IMR-90 (cell line): ENCODE measurements around the gene TUBA3D. TPM values are rescaled to one million over a fixed set of nuclear protein-coding genes. Genes with fewer than 3 reads are reported as not detected.
"Not testable (repeated sequence)": the region's sequence is repeated elsewhere in the genome, so short reads cannot be mapped to it uniquely, and the experiment has no call there.

Experiments
- ATAC-seq: fragments of 200-7000 bp; cut with Tn5 transposase; 2 replicates; pipeline ENCODE4 v1.9.1; 2020; ENCODE audit warnings: low read depth, mild to moderate bottlenecking, moderate library complexity
- BruUV-seq: library from RNA; stranded (reverse); fragments of 400-500 nt; replicated peaks from 2 replicates; lab custom pipeline; 2021; lab: Mats Ljungman, UMichigan
- CTCF ChIA-PET: fragments of 300-600 bp; formaldehyde crosslinking; extraction: SDS; loops from one replicate; lab custom pipeline; 2021; ENCODE audit warnings: antibody characterized with exemption; lab: Yijun Ruan, JAX
- POLR2A ChIA-PET: fragments of 300-600 bp; sonication (Branson Sonifier 250); formaldehyde crosslinking; loops from one replicate; lab custom pipeline; 2022; ENCODE audit warnings: antibody characterized with exemption; ENCODE audit not compliant: unreplicated experiment; lab: Charles Lee
- DNase-seq: peaks from one replicate; pipeline ENCODE4 v3.0.0; 2013
- H2AFZ ChIP-seq: replicated peaks from 2 replicates; pipeline ENCODE3; 2013; ENCODE audit warnings: low read length, mild to moderate bottlenecking; ENCODE audit not compliant: poor library complexity
- H2AK5ac ChIP-seq: 2 replicates; pipeline ENCODE4 v1.6.1; 2013; ENCODE audit warnings: low read depth, low read length, inconsistent platforms
- H2AK9ac ChIP-seq: replicated peaks from 2 replicates; pipeline ENCODE3; 2013; ENCODE audit warnings: mild to moderate bottlenecking, low read depth, low read length, moderate library complexity; ENCODE audit not compliant: poor library complexity
- H2BK120ac ChIP-seq: 2 replicates; pipeline ENCODE4 v1.6.1; 2013; ENCODE audit warnings: low read depth, low read length, inconsistent platforms
- H2BK15ac ChIP-seq: 3 replicates; pipeline ENCODE4 v1.6.1; 2013; ENCODE audit warnings: low read depth, low read length, inconsistent platforms
- H2BK20ac ChIP-seq: 2 replicates; pipeline ENCODE4 v1.6.1; 2013; ENCODE audit warnings: low read depth, mild to moderate bottlenecking, inconsistent platforms, low read length, moderate library complexity
- H2BK5ac ChIP-seq: 2 replicates; pipeline ENCODE4 v1.6.1; 2013; ENCODE audit warnings: mild to moderate bottlenecking, low read depth, low read length, inconsistent platforms; ENCODE audit not compliant: poor library complexity, severe bottlenecking
- H3K14ac ChIP-seq: replicated peaks from 2 replicates; pipeline ENCODE4 v1.6.1; 2013; ENCODE audit warnings: low read depth, low read length, inconsistent platforms
- H3K18ac ChIP-seq: 2 replicates; pipeline ENCODE4 v1.6.1; 2013; ENCODE audit warnings: low read depth, low read length, control low read depth
- H3K23ac ChIP-seq: 2 replicates; pipeline ENCODE4 v1.6.1; 2013; ENCODE audit warnings: low read depth, low read length, inconsistent platforms
- H3K27ac ChIP-seq: 2 replicates; pipeline ENCODE4 v1.5.1; 2013; ENCODE audit warnings: mild to moderate bottlenecking, control low read depth, low read length; ENCODE audit not compliant: insufficient read depth
- H3K27me3 ChIP-seq: 2 replicates; pipeline ENCODE4 v1.6.1; 2013; ENCODE audit warnings: low read length; ENCODE audit not compliant: control insufficient read depth, insufficient read depth
- H3K36me3 ChIP-seq: 2 replicates; pipeline ENCODE4 v1.6.1; 2013; ENCODE audit warnings: low read length, mixed read lengths; ENCODE audit not compliant: control insufficient read depth, insufficient read depth
- H3K4ac ChIP-seq: 2 replicates; pipeline ENCODE4 v1.6.1; 2013; ENCODE audit warnings: low read depth, low read length, inconsistent platforms
- H3K4me1 ChIP-seq: 2 replicates; pipeline ENCODE4 v1.6.1; 2013; ENCODE audit warnings: low read length, mixed read lengths; ENCODE audit not compliant: control insufficient read depth, insufficient read depth
- H3K4me2 ChIP-seq: 2 replicates; pipeline ENCODE4 v1.6.1; 2013; ENCODE audit warnings: low read depth, mild to moderate bottlenecking, control low read depth, low read length, moderate library complexity
- H3K4me3 ChIP-seq: 2 replicates; pipeline ENCODE4 v1.5.1; 2013; ENCODE audit warnings: low read depth, mild to moderate bottlenecking, control low read depth, low read length, moderate library complexity; ENCODE audit not compliant: insufficient read depth
- H3K56ac ChIP-seq: 2 replicates; pipeline ENCODE4 v1.6.1; 2013; ENCODE audit warnings: low read length, inconsistent platforms; ENCODE audit not compliant: insufficient read depth; ENCODE audit errors: extremely low read depth
- H3K79me1 ChIP-seq, 2 experiments: 2 replicates each; pipeline ENCODE4 v1.6.1; 2013; ENCODE audit warnings: low read length in 2 of 2, inconsistent platforms in 1 of 2, low read depth in 1 of 2
- H3K9ac ChIP-seq: 2 replicates; pipeline ENCODE4 v1.6.1; 2013; ENCODE audit warnings: low read depth, low read length, control low read depth
- H3K9me1 ChIP-seq: 2 replicates; pipeline ENCODE4 v1.6.1; 2013; ENCODE audit warnings: low read length, inconsistent platforms; ENCODE audit not compliant: insufficient read depth
- H3K9me3 ChIP-seq: 2 replicates; pipeline ENCODE4 v1.6.1; 2013; ENCODE audit warnings: low read length; ENCODE audit not compliant: control insufficient read depth, insufficient read depth
- H4K20me1 ChIP-seq: 2 replicates; pipeline ENCODE4 v1.6.1; 2013; ENCODE audit warnings: low read length, inconsistent platforms; ENCODE audit not compliant: insufficient read depth
- H4K5ac ChIP-seq: 2 replicates; pipeline ENCODE4 v1.6.1; 2013; ENCODE audit warnings: mild to moderate bottlenecking, low read depth, low read length, control low read depth
- H4K8ac ChIP-seq, 2 experiments: 2 replicates each; pipeline ENCODE4 v1.6.1; 2013; ENCODE audit warnings: low read depth in 2 of 2, low read length in 2 of 2, control low read depth in 1 of 2, inconsistent platforms in 1 of 2
- H4K91ac ChIP-seq: 2 replicates; pipeline ENCODE4 v1.6.1; 2013; ENCODE audit warnings: low read depth, low read length, inconsistent platforms; ENCODE audit not compliant: insufficient read depth
- WGBS, 2 experiments: methylation state at CpG; one replicate each; pipeline versions ENCODE4 v1.1.5 to v1.1.7; 2013; ENCODE audit warnings: missing lambda C conversion rate in 2 of 2; ENCODE audit not compliant: insufficient read length in 1 of 2; ENCODE audit errors: extremely low coverage in 2 of 2; 5-methylcytosine and 5-hydroxymethylcytosine counted together
- dilution Hi-C: fragments of 300-500 bp; cut with HindIII; formaldehyde crosslinking; loops from one replicate; pipeline ENCODE4 v1.14.3; 2018; ENCODE audit warnings: low sequenced_read_pairs; ENCODE audit not compliant: unreplicated experiment
- in situ Hi-C: fragments of 300-500 bp; cut with MboI; formaldehyde crosslinking; loops from 3 replicates; pipeline ENCODE4 v1.14.3; 2019; ENCODE audit warnings: low sequenced_read_pairs, inconsistent platforms, mixed read lengths
- intact Hi-C: fragments of 100-400 bp; cut with micrococcal nuclease; formaldehyde crosslinking; loops from 2 replicates; pipeline ENCODE4 v1.10.0; 2022
- polyA plus RNA-seq, 3 experiments: library from polyadenylated mRNA; depleted of rRNA; stranded (reverse); fragments of >200 nt; gene quantifications; 2 replicates each; pipeline ENCODE4 v1.2.3, GENCODE V29; 2012; ENCODE audit warnings: low replicate concordance in 1 of 3
- total RNA-seq: library from RNA; depleted of rRNA; stranded (reverse); fragments of >200 nt; gene quantifications from 2 replicates; pipeline ENCODE4 v1.2.3, GENCODE V29; 2012

The TUBA3D gene
- total and polyA plus RNA-seq, 2 of the 4 experiments (the other 2 are of a cell fraction) = not detected

DNA sequence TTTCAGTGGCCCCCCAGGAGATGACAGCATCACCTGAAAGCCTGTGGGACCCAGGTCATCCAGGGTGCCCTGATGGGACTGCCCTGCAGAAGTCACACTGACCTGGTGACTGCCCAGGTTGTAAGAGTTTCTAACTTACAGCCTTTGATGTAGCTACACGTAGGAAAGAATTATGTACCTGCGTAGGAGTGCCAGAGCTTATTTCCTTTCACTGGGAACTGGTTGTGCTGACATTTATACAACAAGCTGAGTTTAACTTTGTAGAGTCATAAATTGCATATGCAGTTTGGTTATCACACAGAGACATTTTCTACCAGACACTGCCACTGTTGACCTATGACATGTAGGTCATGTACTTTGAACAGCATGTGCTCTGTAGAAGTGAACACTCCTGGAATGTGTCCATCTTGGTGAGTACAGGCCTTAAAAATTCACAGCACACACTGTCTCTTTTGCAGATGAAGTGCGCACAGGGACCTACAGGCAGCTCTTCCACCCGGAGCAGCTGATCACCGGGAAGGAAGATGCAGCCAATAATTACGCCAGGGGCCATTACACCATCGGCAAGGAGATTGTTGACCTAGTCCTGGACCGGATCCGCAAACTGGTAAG lies 3.0 kb downstream of the TUBA3D start:
- H3K18ac ChIP-seq, H3K9ac ChIP-seq, H4K5ac ChIP-seq, H2BK15ac ChIP-seq, H3K23ac ChIP-seq, POLR2A ChIA-PET, H3K79me1 ChIP-seq, H3K4me1 ChIP-seq, H2BK20ac ChIP-seq, H3K4me2 ChIP-seq, H3K56ac ChIP-seq, H3K4ac ChIP-seq, H3K4me3 ChIP-seq, H2AK9ac ChIP-seq, H3K9me3 ChIP-seq, H3K27me3 ChIP-seq, H2AFZ ChIP-seq, H4K8ac ChIP-seq, intact Hi-C loops, dilution Hi-C loops, H3K27ac ChIP-seq, ATAC-seq, BruUV-seq, H3K9me1 ChIP-seq, H2AK5ac ChIP-seq, H3K14ac ChIP-seq, H4K20me1 ChIP-seq, H2BK120ac ChIP-seq, H4K91ac ChIP-seq, H3K36me3 ChIP-seq, in situ Hi-C loops, H2BK5ac ChIP-seq, CTCF ChIA-PET, DNase-seq: not testable (repeated sequence)
- whole genome bisulfite sequencing, 2 experiments = no CpG with 5 or more reads among the region's 9 CpGs

DNA sequence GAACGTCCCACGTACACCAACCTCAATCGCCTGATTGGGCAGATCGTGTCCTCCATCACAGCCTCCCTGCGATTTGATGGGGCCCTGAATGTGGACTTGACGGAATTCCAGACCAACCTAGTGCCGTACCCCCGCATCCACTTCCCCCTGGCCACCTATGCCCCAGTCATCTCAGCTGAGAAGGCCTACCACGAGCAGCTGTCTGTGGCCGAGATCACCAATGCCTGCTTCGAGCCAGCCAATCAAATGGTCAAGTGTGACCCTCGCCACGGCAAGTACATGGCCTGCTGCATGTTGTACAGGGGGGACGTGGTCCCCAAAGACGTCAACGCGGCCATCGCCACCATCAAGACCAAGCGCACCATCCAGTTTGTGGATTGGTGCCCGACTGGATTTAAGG lies 4.4 kb downstream of the TUBA3D start:
- H2AFZ ChIP-seq, H3K4me2 ChIP-seq, H3K9me3 ChIP-seq, H3K4me1 ChIP-seq, H2BK120ac ChIP-seq, H2AK5ac ChIP-seq, DNase-seq, H3K4me3 ChIP-seq, POLR2A ChIA-PET, H3K14ac ChIP-seq, H2BK15ac ChIP-seq, H4K20me1 ChIP-seq, intact Hi-C loops, H2BK5ac ChIP-seq, H3K9me1 ChIP-seq, H3K4ac ChIP-seq, CTCF ChIA-PET, BruUV-seq, H2AK9ac ChIP-seq, H3K56ac ChIP-seq, H3K27me3 ChIP-seq, in situ Hi-C loops, H3K18ac ChIP-seq, H4K8ac ChIP-seq, H3K27ac ChIP-seq, H3K9ac ChIP-seq, H4K5ac ChIP-seq, H4K91ac ChIP-seq, H3K36me3 ChIP-seq, ATAC-seq, H2BK20ac ChIP-seq, dilution Hi-C loops, H3K23ac ChIP-seq, H3K79me1 ChIP-seq: not testable (repeated sequence)
- WGBS, 2 experiments = no CpG with 5 or more reads among the region's 20 CpGs
